ENCODE data around the gene NKPD1.

DNA sequence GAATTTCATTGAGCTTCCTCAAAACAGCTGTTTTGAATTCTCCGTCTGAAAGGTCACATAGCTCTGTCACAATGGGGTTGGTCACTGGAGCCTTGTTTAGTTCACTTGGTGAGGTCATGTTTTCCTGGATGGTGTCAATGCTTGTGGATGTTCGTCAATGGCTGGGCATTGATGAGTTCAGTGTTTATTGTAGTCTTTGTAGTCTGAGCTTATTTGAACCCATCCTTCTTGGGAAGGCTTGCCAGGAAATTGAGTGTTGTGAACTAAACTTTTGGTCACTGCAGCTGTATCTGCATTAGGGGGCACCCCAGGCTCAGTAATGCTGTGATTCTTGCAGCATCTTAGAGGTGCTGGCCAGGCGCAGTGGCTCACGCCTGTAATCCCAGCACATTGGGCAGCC, 39.8 kb upstream of the NKPD1 start:
- no peak for TF ChIP-seq TCF7 (IDR thresholded peaks at IDR 0.05; ENCODE audit: borderline replicate concordance)
- TF ChIP-seq, protein P1, sequence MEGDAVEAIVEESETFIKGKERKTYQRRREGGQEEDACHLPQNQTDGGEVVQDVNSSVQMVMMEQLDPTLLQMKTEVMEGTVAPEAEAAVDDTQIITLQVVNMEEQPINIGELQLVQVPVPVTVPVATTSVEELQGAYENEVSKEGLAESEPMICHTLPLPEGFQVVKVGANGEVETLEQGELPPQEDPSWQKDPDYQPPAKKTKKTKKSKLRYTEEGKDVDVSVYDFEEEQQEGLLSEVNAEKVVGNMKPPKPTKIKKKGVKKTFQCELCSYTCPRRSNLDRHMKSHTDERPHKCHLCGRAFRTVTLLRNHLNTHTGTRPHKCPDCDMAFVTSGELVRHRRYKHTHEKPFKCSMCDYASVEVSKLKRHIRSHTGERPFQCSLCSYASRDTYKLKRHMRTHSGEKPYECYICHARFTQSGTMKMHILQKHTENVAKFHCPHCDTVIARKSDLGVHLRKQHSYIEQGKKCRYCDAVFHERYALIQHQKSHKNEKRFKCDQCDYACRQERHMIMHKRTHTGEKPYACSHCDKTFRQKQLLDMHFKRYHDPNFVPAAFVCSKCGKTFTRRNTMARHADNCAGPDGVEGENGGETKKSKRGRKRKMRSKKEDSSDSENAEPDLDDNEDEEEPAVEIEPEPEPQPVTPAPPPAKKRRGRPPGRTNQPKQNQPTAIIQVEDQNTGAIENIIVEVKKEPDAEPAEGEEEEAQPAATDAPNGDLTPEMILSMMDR (IDR thresholded peaks at IDR 0.05 in 2 of 3, conservative IDR thresholded peaks at IDR 0.05 in 1 of 3; ENCODE audit: control insufficient read depth in 2 of 3, extremely low read depth in 1 of 3, insufficient read depth in 1 of 3, low read depth in 3 of 3, low read length in 3 of 3), result no peak
- TF ChIP-seq GABPA (IDR thresholded peaks at IDR 0.05; ENCODE audit: low read depth), result no peak
- no peak for TF ChIP-seq ZBED1 (IDR thresholded peaks at IDR 0.05; ENCODE audit: borderline replicate concordance)
- 0 out of 2 replicates have a peak, but pooled peaks have one; percentile 10 for TF ChIP-seq RAD21 (IDR thresholded peaks at IDR 0.05; ENCODE audit: insufficient read depth, low read depth, low read length)
- no peak for TF ChIP-seq SUZ12 (IDR thresholded peaks at IDR 0.05; ENCODE audit: unreplicated experiment)
- TF ChIP-seq, protein P2, sequence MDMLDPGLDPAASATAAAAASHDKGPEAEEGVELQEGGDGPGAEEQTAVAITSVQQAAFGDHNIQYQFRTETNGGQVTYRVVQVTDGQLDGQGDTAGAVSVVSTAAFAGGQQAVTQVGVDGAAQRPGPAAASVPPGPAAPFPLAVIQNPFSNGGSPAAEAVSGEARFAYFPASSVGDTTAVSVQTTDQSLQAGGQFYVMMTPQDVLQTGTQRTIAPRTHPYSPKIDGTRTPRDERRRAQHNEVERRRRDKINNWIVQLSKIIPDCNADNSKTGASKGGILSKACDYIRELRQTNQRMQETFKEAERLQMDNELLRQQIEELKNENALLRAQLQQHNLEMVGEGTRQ (IDR thresholded peaks at IDR 0.05; ENCODE audit: borderline replicate concordance, low read depth, low read length), result no peak
- TF ChIP-seq, protein P3, sequence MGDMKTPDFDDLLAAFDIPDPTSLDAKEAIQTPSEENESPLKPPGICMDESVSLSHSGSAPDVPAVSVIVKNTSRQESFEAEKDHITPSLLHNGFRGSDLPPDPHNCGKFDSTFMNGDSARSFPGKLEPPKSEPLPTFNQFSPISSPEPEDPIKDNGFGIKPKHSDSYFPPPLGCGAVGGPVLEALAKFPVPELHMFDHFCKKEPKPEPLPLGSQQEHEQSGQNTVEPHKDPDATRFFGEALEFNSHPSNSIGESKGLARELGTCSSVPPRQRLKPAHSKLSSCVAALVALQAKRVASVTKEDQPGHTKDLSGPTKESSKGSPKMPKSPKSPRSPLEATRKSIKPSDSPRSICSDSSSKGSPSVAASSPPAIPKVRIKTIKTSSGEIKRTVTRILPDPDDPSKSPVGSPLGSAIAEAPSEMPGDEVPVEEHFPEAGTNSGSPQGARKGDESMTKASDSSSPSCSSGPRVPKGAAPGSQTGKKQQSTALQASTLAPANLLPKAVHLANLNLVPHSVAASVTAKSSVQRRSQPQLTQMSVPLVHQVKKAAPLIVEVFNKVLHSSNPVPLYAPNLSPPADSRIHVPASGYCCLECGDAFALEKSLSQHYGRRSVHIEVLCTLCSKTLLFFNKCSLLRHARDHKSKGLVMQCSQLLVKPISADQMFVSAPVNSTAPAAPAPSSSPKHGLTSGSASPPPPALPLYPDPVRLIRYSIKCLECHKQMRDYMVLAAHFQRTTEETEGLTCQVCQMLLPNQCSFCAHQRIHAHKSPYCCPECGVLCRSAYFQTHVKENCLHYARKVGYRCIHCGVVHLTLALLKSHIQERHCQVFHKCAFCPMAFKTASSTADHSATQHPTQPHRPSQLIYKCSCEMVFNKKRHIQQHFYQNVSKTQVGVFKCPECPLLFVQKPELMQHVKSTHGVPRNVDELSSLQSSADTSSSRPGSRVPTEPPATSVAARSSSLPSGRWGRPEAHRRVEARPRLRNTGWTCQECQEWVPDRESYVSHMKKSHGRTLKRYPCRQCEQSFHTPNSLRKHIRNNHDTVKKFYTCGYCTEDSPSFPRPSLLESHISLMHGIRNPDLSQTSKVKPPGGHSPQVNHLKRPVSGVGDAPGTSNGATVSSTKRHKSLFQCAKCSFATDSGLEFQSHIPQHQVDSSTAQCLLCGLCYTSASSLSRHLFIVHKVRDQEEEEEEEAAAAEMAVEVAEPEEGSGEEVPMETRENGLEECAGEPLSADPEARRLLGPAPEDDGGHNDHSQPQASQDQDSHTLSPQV (IDR thresholded peaks at IDR 0.05), result no peak
- TF ChIP-seq, protein P4, sequence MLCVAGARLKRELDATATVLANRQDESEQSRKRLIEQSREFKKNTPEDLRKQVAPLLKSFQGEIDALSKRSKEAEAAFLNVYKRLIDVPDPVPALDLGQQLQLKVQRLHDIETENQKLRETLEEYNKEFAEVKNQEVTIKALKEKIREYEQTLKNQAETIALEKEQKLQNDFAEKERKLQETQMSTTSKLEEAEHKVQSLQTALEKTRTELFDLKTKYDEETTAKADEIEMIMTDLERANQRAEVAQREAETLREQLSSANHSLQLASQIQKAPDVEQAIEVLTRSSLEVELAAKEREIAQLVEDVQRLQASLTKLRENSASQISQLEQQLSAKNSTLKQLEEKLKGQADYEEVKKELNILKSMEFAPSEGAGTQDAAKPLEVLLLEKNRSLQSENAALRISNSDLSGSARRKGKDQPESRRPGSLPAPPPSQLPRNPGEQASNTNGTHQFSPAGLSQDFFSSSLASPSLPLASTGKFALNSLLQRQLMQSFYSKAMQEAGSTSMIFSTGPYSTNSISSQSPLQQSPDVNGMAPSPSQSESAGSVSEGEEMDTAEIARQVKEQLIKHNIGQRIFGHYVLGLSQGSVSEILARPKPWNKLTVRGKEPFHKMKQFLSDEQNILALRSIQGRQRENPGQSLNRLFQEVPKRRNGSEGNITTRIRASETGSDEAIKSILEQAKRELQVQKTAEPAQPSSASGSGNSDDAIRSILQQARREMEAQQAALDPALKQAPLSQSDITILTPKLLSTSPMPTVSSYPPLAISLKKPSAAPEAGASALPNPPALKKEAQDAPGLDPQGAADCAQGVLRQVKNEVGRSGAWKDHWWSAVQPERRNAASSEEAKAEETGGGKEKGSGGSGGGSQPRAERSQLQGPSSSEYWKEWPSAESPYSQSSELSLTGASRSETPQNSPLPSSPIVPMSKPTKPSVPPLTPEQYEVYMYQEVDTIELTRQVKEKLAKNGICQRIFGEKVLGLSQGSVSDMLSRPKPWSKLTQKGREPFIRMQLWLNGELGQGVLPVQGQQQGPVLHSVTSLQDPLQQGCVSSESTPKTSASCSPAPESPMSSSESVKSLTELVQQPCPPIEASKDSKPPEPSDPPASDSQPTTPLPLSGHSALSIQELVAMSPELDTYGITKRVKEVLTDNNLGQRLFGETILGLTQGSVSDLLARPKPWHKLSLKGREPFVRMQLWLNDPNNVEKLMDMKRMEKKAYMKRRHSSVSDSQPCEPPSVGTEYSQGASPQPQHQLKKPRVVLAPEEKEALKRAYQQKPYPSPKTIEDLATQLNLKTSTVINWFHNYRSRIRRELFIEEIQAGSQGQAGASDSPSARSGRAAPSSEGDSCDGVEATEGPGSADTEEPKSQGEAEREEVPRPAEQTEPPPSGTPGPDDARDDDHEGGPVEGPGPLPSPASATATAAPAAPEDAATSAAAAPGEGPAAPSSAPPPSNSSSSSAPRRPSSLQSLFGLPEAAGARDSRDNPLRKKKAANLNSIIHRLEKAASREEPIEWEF (IDR thresholded peaks at IDR 0.05; ENCODE audit: insufficient replicate concordance, low read depth, low read length), result no peak
- TF ChIP-seq PAX8 (IDR thresholded peaks at IDR 0.05), result no peak
- no peak for TF ChIP-seq EZH2 (IDR thresholded peaks at IDR 0.05; ENCODE audit: borderline replicate concordance, control insufficient read depth, low read depth, low read length)
- no peak for TF ChIP-seq ZNF24 (IDR thresholded peaks at IDR 0.05)
- TF ChIP-seq, protein P5, sequence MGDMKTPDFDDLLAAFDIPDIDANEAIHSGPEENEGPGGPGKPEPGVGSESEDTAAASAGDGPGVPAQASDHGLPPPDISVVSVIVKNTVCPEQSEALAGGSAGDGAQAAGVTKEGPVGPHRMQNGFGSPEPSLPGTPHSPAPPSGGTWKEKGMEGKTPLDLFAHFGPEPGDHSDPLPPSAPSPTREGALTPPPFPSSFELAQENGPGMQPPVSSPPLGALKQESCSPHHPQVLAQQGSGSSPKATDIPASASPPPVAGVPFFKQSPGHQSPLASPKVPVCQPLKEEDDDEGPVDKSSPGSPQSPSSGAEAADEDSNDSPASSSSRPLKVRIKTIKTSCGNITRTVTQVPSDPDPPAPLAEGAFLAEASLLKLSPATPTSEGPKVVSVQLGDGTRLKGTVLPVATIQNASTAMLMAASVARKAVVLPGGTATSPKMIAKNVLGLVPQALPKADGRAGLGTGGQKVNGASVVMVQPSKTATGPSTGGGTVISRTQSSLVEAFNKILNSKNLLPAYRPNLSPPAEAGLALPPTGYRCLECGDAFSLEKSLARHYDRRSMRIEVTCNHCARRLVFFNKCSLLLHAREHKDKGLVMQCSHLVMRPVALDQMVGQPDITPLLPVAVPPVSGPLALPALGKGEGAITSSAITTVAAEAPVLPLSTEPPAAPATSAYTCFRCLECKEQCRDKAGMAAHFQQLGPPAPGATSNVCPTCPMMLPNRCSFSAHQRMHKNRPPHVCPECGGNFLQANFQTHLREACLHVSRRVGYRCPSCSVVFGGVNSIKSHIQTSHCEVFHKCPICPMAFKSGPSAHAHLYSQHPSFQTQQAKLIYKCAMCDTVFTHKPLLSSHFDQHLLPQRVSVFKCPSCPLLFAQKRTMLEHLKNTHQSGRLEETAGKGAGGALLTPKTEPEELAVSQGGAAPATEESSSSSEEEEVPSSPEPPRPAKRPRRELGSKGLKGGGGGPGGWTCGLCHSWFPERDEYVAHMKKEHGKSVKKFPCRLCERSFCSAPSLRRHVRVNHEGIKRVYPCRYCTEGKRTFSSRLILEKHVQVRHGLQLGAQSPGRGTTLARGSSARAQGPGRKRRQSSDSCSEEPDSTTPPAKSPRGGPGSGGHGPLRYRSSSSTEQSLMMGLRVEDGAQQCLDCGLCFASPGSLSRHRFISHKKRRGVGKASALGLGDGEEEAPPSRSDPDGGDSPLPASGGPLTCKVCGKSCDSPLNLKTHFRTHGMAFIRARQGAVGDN (IDR thresholded peaks at IDR 0.05), result no peak
- no peak for TF ChIP-seq FOXM1 (IDR thresholded peaks at IDR 0.05; ENCODE audit: low read depth, low read length)
